ENCODE measurements around the gene COX10. TPM values are rescaled to one million over a fixed set of nuclear protein-coding genes. Genes with fewer than 3 reads are reported as not detected.

COX10 gene
- polyA plus RNA-seq = 10.5 and 11.2 TPM in 2 replicates

GRCh38 chr17:14069251-14070021, at the start of gene COX10:
Gene COX10, plus strand, starts transcription at chr17:14069504. Its CDS starts 102 bp downstream, at chr17:14069606.

GRCh38 chr17:14236762-14237161, 167.5 kb downstream of the COX10 start, which contains the start of gene CDRT15:
Gene CDRT15, minus strand, starts transcription at chr17:14236862. Its CDS starts 29 bp downstream, at chr17:14236833.

Other genes starting within 250 kb of the COX10 start
- gene CDRT15, start 167.4 kb downstream of the COX10 start, polyA plus RNA-seq = not detected in 2 replicates
- 0.05 and 0.49 TPM in 2 replicates for gene HS3ST3B1, start 231.6 kb downstream of the COX10 start, polyA plus RNA-seq